Mammary epithelial cell (primary cell): ENCODE data around the gene KPNB1.

Experiments
- EZH2 ChIP-seq: IDR thresholded peaks from 2 replicates; pipeline ENCODE4 v1.6.1; 2012; ENCODE audit warnings: low read length, inconsistent platforms, borderline replicate concordance
- TF ChIP-seq, protein P1 (sequence below), 2 donors: IDR thresholded peaks in 1 of 2; conservative IDR thresholded peaks in 1 of 2; 2 replicates each; pipeline ENCODE4 v1.5.1; 2011 to 2012; ENCODE audit warnings: inconsistent platforms in 2 of 2, low read length in 2 of 2, mild to moderate bottlenecking in 2 of 2, control low read depth in 1 of 2, low read depth in 1 of 2; ENCODE audit not compliant: insufficient read depth in 1 of 2; ENCODE audit errors: extremely low read depth in 1 of 2

DNA sequence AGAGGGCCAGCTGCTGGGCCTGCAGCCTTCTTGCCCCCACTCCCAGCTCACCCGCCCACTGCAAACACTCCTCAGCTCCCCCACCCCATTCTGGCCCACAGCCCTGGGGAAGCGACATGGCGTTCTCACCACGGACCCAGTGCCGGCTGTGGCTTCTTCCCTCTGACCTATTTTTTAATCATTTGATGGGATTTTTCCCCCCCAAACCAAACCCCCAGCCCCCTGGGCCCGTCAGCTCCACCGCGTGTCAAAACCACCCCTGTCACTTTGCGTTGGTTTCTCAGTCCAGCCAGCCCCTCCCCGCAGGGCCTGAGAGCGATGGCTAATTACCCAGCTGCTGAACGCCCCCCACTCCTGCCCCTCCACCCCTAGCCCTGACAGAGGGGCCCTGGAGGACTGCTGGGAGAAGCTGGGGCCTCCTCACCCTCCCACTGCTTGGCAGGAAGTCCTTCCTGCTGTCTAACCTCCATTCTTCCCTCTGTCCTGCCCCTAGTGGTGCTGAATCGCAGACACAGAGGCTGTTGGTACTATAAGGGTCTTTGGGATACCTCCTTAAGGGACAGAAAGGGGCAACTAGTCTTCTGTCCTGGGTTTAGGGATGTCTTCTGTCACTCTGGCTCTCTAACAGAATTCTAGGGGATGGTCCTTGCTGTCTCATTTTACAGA lies 75.9 kb downstream of the KPNB1 start:
- TF ChIP-seq, protein P1, sequence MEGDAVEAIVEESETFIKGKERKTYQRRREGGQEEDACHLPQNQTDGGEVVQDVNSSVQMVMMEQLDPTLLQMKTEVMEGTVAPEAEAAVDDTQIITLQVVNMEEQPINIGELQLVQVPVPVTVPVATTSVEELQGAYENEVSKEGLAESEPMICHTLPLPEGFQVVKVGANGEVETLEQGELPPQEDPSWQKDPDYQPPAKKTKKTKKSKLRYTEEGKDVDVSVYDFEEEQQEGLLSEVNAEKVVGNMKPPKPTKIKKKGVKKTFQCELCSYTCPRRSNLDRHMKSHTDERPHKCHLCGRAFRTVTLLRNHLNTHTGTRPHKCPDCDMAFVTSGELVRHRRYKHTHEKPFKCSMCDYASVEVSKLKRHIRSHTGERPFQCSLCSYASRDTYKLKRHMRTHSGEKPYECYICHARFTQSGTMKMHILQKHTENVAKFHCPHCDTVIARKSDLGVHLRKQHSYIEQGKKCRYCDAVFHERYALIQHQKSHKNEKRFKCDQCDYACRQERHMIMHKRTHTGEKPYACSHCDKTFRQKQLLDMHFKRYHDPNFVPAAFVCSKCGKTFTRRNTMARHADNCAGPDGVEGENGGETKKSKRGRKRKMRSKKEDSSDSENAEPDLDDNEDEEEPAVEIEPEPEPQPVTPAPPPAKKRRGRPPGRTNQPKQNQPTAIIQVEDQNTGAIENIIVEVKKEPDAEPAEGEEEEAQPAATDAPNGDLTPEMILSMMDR (conservative IDR thresholded peaks at IDR 0.05 in 1 of 2, IDR thresholded peaks at IDR 0.05 in 1 of 2; ENCODE audit: extremely low read depth in 1 of 2, insufficient read depth in 1 of 2, low read depth in 1 of 2, low read length in 2 of 2), result no peak
- no peak for TF ChIP-seq EZH2
